K562 (cell line): ENCODE measurements around the gene TMEM217. TPM values are rescaled to one million over a fixed set of nuclear protein-coding genes. Genes with fewer than 3 reads are reported as not detected.

ENCODE experiments used
- DIDO1 ChIP-seq: fragments of 450-650 bp; IDR thresholded peaks from 2 replicates; pipeline ENCODE4 v1.6.1; 2016; ENCODE audit warnings: low read depth, missing biosample characterization, missing genetic modification characterization
- GABPB1 ChIP-seq: sonication (generic); formaldehyde crosslinking; IDR thresholded peaks from 2 replicates; pipeline ENCODE4 v1.8.0; 2022; ENCODE audit warnings: mild to moderate bottlenecking, missing genetic modification reagents
- GTF2F1 ChIP-seq: IDR thresholded peaks from 2 replicates; pipeline ENCODE4 v1.6.1; 2011; ENCODE audit warnings: low read depth, low read length, improper control_type of control experiment
- HEY1 ChIP-seq: fragments of 250-450 bp; sonication (Bioruptor Pico); IDR thresholded peaks from 2 replicates; pipeline ENCODE4 v1.5.0; 2020; ENCODE audit warnings: mild to moderate bottlenecking, moderate library complexity, borderline replicate concordance
- HLTF ChIP-seq: fragments of 450-650 bp; IDR thresholded peaks from 2 replicates; pipeline ENCODE4 v1.6.1; 2016
- HMG20B ChIP-seq: fragments of 250-450 bp; sonication (Bioruptor Pico); IDR thresholded peaks from 2 replicates; pipeline ENCODE4 v1.5.0; 2021; ENCODE audit warnings: mild to moderate bottlenecking
- LARP7 ChIP-seq: fragments of 450-650 bp; IDR thresholded peaks from 2 replicates; pipeline ENCODE4 v1.6.1; 2016
- MECOM ChIP-seq: fragments of 250-450 bp; sonication (Bioruptor Pico); IDR thresholded peaks from 2 replicates; pipeline ENCODE4 v1.8.0; 2022; ENCODE audit warnings: inconsistent platforms
- MTF1 ChIP-seq: fragments of 250-450 bp; sonication (Bioruptor Pico); IDR thresholded peaks from 2 replicates; pipeline ENCODE4 v1.9.0; 2021; ENCODE audit warnings: moderate library complexity, mild to moderate bottlenecking, inconsistent platforms, borderline replicate concordance
- PCBP1 ChIP-seq: fragments of 200-400 bp; formaldehyde crosslinking; IDR thresholded peaks from 2 replicates; pipeline ENCODE4 v1.6.1; 2018; ENCODE audit warnings: mild to moderate bottlenecking, low read depth, low read length; ENCODE audit not compliant: poor library complexity, severe bottlenecking
- PHB2 ChIP-seq: fragments of 450-650 bp; IDR thresholded peaks from 2 replicates; pipeline ENCODE4 v1.6.1; 2017; ENCODE audit warnings: low read depth
- PML ChIP-seq: IDR thresholded peaks from 2 replicates; pipeline ENCODE4 v1.6.1; 2012; ENCODE audit warnings: low read length, inconsistent platforms
- RUNX1 ChIP-seq: sonication (generic); IDR thresholded peaks from 2 replicates; pipeline ENCODE4 v1.6.1; 2016; ENCODE audit warnings: antibody characterized with exemption, low read depth
- SMAD3 ChIP-seq: fragments of 450-650 bp; formaldehyde crosslinking; conservative IDR thresholded peaks from 2 replicates; pipeline ENCODE4 v1.4.0; 2020; ENCODE audit warnings: mild to moderate bottlenecking
- SMARCB1 ChIP-seq: IDR thresholded peaks from 2 replicates; pipeline ENCODE4 v1.6.1; 2011; ENCODE audit warnings: improper control_type of control experiment, low read depth; ENCODE audit not compliant: insufficient read length
- SNRNP70 ChIP-seq: fragments of 200-400 bp; formaldehyde crosslinking; optimal IDR thresholded peaks from 2 replicates; pipeline ENCODE3; 2017; ENCODE audit warnings: low read depth, low read length
- SREBF1 ChIP-seq: fragments of 150-350 bp; IDR thresholded peaks from 2 replicates; pipeline ENCODE4 v1.6.1; 2014; ENCODE audit warnings: antibody characterized with exemption, low read depth, low read length, borderline replicate concordance
- WHSC1 ChIP-seq: IDR thresholded peaks from one replicate; pipeline ENCODE4 v1.6.1; 2012; ENCODE audit warnings: low read length, control low read depth, inconsistent platforms
- ZNF311 ChIP-seq: fragments of 250-450 bp; sonication (Bioruptor Pico); IDR thresholded peaks from 2 replicates; pipeline ENCODE4 v1.4.0; 2020; ENCODE audit warnings: mild to moderate bottlenecking, moderate library complexity
- ZNF644 ChIP-seq: fragments of 200-800 bp; sonication (Bioruptor generic); IDR thresholded peaks from 2 replicates; pipeline ENCODE4 v1.6.1; 2016; ENCODE audit warnings: low read depth, missing genetic modification characterization, missing compliant biosample characterization
- ZSCAN29 ChIP-seq: fragments of 450-650 bp; IDR thresholded peaks from 2 replicates; pipeline ENCODE4 v1.6.1; 2017
- ZZZ3 ChIP-seq: fragments of 450-650 bp; IDR thresholded peaks from 2 replicates; pipeline ENCODE4 v1.6.1; 2016; ENCODE audit warnings: antibody characterized with exemption, mild to moderate bottlenecking, moderate library complexity
- polyA plus RNA-seq, 8 experiments: library from polyadenylated mRNA; depleted of rRNA in 4 of 8; stranded (reverse) in 5 of 8; unstranded in 3 of 8; fragments of >200 nt; fragmentation: Nextera tagmentation in 2 of 8; fragmentation: Illumina TruSeq in 1 of 8; extraction: Ambion mirVana in 2 of 8; extraction: Trizol in 1 of 8; gene quantifications; 2 replicates each; pipeline versions ENCODE4 v1.2.1 to v1.2.3, GENCODE V29; 2011 to 2014; ENCODE audit warnings: inconsistent platforms in 1 of 8, missing spikeins in 1 of 8
- total RNA-seq, 7 experiments: library from RNA; depleted of rRNA in 6 of 7; stranded (reverse); fragments of >200 nt in 6 of 7; fragmentation: Illumina TruSeq in 2 of 7; extraction: Trizol in 2 of 7; gene quantifications; 2 replicates each; pipeline versions ENCODE4 v1.2.1 to v1.2.3, GENCODE V29; 2011 to 2021; ENCODE audit warnings: low replicate concordance in 1 of 7
- TF ChIP-seq, protein P1 (sequence below): fragments of 250-450 bp; sonication (Bioruptor Pico); IDR thresholded peaks from 2 replicates; pipeline ENCODE4 v1.4.0; 2020; ENCODE audit warnings: borderline replicate concordance
- TF ChIP-seq, protein P2 (sequence below): fragments of 450-650 bp; IDR thresholded peaks from 2 replicates; pipeline ENCODE4 v1.6.1; 2016; ENCODE audit warnings: low read depth, mild to moderate bottlenecking, moderate library complexity
- TF ChIP-seq, protein P3 (sequence below): sonication (generic); formaldehyde crosslinking; IDR thresholded peaks from 2 replicates; pipeline ENCODE4 v1.8.1; 2022; ENCODE audit warnings: missing genetic modification reagents
- TF ChIP-seq, protein P4 (sequence below): fragments of 150-350 bp; conservative IDR thresholded peaks from 2 replicates; pipeline ENCODE4 v1.6.1; 2014; ENCODE audit warnings: low read length

Gene TMEM217
- total and polyA plus RNA-seq, 9 of the 15 experiments (the other 6 are each of a cell fraction or from before 2014, with no cell fraction given), result 1.3 to 8.0 (median 1.9) TPM

DNA sequence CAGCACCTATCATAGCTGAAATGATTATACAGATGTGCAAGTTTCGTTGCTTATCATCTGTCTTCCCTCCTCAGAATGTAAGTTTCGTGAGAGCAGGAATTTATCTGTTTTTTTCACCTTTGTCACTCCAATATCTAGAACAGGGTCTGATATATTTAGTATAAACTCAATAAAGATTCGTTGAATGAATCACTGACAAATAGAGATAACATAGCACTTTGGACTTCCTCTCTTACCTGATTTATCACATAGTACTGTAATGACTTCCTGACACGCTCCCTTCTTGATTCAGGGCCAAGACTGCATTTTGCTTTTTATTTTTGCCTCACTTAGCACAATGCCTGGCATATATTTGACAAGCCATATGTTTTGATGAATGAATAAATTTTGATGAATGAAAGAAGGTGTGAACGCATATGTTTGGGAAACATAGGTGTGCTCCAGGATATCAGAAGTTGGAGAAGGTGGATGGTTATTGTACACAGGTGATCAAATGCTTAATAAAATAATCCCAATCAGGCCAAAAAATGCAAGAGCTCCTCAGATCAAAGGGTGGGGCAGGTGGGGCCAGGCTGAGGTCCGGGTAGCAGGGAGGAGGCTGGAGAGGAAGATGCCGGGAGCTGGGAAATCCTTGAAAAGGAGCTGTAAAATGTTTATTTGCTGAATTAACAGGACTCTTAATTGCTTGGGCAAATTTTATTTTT, 55.0 kb downstream of the TMEM217 start (continued):
- TF ChIP-seq ZNF311, result no peak
- TF ChIP-seq PHB2, result no peak
- TF ChIP-seq PML, result no peak
- no peak for TF ChIP-seq SNRNP70
- TF ChIP-seq SMARCB1, result no peak
- TF ChIP-seq GABPB1 (CRISPR knock-in tag), result no peak
- TF ChIP-seq HEY1 (CRISPR knock-in tag), result no peak
- TF ChIP-seq MTF1, result no peak
- TF ChIP-seq ZSCAN29, result no peak
- TF ChIP-seq MECOM (CRISPR knock-in tag), result no peak
- TF ChIP-seq DIDO1 (tag), result no peak
- no peak for TF ChIP-seq HLTF
- TF ChIP-seq, protein P1, sequence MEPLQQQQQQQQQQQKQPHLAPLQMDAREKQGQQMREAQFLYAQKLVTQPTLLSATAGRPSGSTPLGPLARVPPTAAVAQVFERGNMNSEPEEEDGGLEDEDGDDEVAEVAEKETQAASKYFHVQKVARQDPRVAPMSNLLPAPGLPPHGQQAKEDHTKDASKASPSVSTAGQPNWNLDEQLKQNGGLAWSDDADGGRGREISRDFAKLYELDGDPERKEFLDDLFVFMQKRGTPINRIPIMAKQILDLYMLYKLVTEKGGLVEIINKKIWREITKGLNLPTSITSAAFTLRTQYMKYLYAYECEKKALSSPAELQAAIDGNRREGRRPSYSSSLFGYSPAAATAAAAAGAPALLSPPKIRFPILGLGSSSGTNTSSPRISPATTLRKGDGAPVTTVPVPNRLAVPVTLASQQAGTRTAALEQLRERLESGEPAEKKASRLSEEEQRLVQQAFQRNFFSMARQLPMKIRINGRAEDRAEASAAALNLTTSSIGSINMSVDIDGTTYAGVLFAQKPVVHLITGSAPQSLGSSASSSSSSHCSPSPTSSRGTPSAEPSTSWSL (CRISPR knock-in tag), result no peak
- no peak for TF ChIP-seq RUNX1
- TF ChIP-seq, protein P2, sequence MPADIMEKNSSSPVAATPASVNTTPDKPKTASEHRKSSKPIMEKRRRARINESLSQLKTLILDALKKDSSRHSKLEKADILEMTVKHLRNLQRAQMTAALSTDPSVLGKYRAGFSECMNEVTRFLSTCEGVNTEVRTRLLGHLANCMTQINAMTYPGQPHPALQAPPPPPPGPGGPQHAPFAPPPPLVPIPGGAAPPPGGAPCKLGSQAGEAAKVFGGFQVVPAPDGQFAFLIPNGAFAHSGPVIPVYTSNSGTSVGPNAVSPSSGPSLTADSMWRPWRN, result peak; percentile 98
- no peak for TF ChIP-seq SMAD3
- no peak for TF ChIP-seq ZZZ3
- no peak for TF ChIP-seq LARP7
- TF ChIP-seq ZNF644 (tag), result no peak
- no peak for TF ChIP-seq SREBF1
- no peak for TF ChIP-seq GTF2F1
- TF ChIP-seq WHSC1, result no peak
- TF ChIP-seq HMG20B (CRISPR knock-in tag), result no peak
- TF ChIP-seq PCBP1, result no peak
- TF ChIP-seq, protein P3, sequence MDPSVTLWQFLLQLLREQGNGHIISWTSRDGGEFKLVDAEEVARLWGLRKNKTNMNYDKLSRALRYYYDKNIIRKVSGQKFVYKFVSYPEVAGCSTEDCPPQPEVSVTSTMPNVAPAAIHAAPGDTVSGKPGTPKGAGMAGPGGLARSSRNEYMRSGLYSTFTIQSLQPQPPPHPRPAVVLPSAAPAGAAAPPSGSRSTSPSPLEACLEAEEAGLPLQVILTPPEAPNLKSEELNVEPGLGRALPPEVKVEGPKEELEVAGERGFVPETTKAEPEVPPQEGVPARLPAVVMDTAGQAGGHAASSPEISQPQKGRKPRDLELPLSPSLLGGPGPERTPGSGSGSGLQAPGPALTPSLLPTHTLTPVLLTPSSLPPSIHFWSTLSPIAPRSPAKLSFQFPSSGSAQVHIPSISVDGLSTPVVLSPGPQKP (CRISPR knock-in tag), result no peak
- TF ChIP-seq, protein P4, sequence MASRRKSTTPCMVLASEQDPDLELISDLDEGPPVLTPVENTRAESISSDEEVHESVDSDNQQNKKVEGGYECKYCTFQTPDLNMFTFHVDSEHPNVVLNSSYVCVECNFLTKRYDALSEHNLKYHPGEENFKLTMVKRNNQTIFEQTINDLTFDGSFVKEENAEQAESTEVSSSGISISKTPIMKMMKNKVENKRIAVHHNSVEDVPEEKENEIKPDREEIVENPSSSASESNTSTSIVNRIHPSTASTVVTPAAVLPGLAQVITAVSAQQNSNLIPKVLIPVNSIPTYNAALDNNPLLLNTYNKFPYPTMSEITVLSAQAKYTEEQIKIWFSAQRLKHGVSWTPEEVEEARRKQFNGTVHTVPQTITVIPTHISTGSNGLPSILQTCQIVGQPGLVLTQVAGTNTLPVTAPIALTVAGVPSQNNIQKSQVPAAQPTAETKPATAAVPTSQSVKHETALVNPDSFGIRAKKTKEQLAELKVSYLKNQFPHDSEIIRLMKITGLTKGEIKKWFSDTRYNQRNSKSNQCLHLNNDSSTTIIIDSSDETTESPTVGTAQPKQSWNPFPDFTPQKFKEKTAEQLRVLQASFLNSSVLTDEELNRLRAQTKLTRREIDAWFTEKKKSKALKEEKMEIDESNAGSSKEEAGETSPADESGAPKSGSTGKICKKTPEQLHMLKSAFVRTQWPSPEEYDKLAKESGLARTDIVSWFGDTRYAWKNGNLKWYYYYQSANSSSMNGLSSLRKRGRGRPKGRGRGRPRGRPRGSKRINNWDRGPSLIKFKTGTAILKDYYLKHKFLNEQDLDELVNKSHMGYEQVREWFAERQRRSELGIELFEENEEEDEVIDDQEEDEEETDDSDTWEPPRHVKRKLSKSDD, result no peak
